Progenitor cell of endocrine pancreas (in vitro differentiated cells): ENCODE results near the gene CHAMP1. TPM values are rescaled to one million over a fixed set of nuclear protein-coding genes. Genes with fewer than 3 reads are reported as not detected.
"Not testable (repeated sequence)": the region's sequence is repeated elsewhere in the genome, so short reads cannot be mapped to it uniquely, and the experiment has no call there.

Source experiments
- DNase-seq: peaks from one replicate; pipeline ENCODE4 v3.0.0; 2021; ENCODE audit warnings: low spot score; ENCODE audit not compliant: unreplicated experiment
- H3K27ac Mint-ChIP-seq: 2 replicates; pipeline ENCODE4 v1.8.0; 2021; ENCODE audit warnings: mild to moderate bottlenecking, moderate library complexity, mixed read lengths
- H3K27me3 Mint-ChIP-seq: 2 replicates; pipeline ENCODE4 v1.8.0; 2021; ENCODE audit warnings: mixed read lengths
- H3K36me3 Mint-ChIP-seq: 2 replicates; pipeline ENCODE4 v1.8.0; 2022; ENCODE audit warnings: mixed read lengths; ENCODE audit not compliant: insufficient read depth
- H3K4me1 Mint-ChIP-seq: 2 replicates; pipeline ENCODE4 v1.8.0; 2021; ENCODE audit warnings: low read depth, mixed read lengths
- H3K4me3 Mint-ChIP-seq: 2 replicates; pipeline ENCODE4 v1.8.0; 2021; ENCODE audit warnings: low read depth, mild to moderate bottlenecking, moderate library complexity, mixed read lengths
- H3K9me3 Mint-ChIP-seq: 2 replicates; pipeline ENCODE4 v1.8.0; 2021; ENCODE audit warnings: low read depth, mixed read lengths
- microRNA-seq: library from miRNA; unstranded; fragments of <30 nt; microRNA quantifications from one replicate; pipeline ENCODE4 v1.1.0, GENCODE V29; 2020; ENCODE audit warnings: borderline number of aligned reads; ENCODE audit not compliant: unreplicated experiment
- total RNA-seq: library from RNA; stranded (reverse); gene quantifications from 2 replicates; pipeline ENCODE4 v1.2.1, GENCODE V29; 2021
- TF ChIP-seq, protein P1 (sequence below): fragments of 200-600 bp; sonication (generic); IDR thresholded peaks from one replicate; pipeline ENCODE4 v1.5.0; 2021; ENCODE audit warnings: antibody characterized with exemption, mild to moderate bottlenecking; ENCODE audit not compliant: unreplicated experiment

Gene CHAMP1
- total RNA-seq, 1 donor from 2014 or later: 39.8 TPM

DNA sequence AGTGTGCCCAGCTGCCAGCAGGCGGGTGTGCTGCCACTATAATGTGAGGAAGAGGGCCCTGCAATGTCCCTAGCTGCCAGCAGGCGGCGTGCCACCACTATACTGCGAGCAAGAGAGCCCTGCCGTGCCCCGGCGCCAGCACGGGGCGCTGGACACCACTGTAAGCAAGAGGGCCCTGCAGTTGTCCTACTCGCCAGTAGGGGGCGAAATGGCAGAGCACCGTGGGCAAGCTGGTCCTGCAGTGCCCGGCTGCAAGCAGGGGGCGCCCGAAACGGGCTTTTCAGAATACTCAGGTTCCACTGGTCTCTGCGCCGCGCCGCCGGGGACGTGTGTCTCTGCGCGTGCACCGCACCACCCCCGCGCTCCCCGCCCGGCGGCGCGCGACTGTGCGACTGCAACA is 38.5 kb downstream of the CHAMP1 start:
- not testable (repeated sequence) for DNase-seq, H3K27ac Mint-ChIP-seq, H3K9me3 Mint-ChIP-seq, H3K4me3 Mint-ChIP-seq, H3K4me1 Mint-ChIP-seq, H3K36me3 Mint-ChIP-seq
- TF ChIP-seq, protein P1, sequence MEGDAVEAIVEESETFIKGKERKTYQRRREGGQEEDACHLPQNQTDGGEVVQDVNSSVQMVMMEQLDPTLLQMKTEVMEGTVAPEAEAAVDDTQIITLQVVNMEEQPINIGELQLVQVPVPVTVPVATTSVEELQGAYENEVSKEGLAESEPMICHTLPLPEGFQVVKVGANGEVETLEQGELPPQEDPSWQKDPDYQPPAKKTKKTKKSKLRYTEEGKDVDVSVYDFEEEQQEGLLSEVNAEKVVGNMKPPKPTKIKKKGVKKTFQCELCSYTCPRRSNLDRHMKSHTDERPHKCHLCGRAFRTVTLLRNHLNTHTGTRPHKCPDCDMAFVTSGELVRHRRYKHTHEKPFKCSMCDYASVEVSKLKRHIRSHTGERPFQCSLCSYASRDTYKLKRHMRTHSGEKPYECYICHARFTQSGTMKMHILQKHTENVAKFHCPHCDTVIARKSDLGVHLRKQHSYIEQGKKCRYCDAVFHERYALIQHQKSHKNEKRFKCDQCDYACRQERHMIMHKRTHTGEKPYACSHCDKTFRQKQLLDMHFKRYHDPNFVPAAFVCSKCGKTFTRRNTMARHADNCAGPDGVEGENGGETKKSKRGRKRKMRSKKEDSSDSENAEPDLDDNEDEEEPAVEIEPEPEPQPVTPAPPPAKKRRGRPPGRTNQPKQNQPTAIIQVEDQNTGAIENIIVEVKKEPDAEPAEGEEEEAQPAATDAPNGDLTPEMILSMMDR: peak; percentile 38
- peaks cover 10% of the 10 kb centered on the region for H3K27me3 Mint-ChIP-seq

DNA sequence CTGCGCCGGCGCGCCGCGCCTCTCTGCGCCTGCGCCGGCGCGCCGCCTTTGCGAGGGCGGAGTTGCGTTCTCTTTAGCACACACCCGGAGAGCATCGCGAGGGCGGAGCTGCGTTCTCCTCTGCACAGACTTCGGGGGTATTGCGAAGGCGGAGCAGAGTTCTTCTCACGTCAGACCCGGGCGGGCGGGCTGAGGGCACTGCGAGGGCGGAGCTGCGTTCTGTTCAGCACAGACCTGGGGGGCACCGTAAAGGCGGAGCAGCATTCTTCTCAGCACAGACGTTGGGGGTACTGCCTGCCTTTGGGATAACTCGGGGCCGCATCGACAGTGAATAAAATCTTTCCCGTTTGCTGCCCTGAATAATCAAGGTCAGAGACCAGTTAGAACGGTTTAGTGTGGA is 39.1 kb downstream of the CHAMP1 start:
- DNase-seq, H3K9me3 Mint-ChIP-seq, H3K27ac Mint-ChIP-seq, H3K36me3 Mint-ChIP-seq, H3K4me3 Mint-ChIP-seq, H3K4me1 Mint-ChIP-seq: not testable (repeated sequence)
- peaks cover 10% of the 10 kb centered on the region for H3K27me3 Mint-ChIP-seq

Small RNA genes lying within 50 kb of the gene (microRNA-seq; reads per million reads assigned to microRNA genes)
- gene MIR4502: not detected

Other genes with a start within 250 kb of the CHAMP1 start
- gene RASA3, start 181.9 kb upstream of the CHAMP1 start, total RNA-seq: 6.3 and 7.6 TPM in 2 replicates
- gene CFAP97D2, start 135.2 kb upstream of the CHAMP1 start, total RNA-seq: not detected in 2 replicates
- 104 TPM in 2 replicates for gene CDC16, start 79.6 kb upstream of the CHAMP1 start, total RNA-seq
- gene UPF3A, start 32.9 kb upstream of the CHAMP1 start, total RNA-seq: 149 and 150 TPM in 2 replicates